Left forelimb (tissue), 1 donor: ENCODE measurements around the gene DNAH1.

Source experiments
- DNase-seq: peaks from one replicate; pipeline ENCODE4 v3.0.0-alpha.2; 2018; ENCODE audit warnings: low spot score

DNAH1 gene

GRCh38 chr3:52446631-52447511 lies 130.8 kb downstream of the DNAH1 start:
- DNase-seq: no peak

DNA sequence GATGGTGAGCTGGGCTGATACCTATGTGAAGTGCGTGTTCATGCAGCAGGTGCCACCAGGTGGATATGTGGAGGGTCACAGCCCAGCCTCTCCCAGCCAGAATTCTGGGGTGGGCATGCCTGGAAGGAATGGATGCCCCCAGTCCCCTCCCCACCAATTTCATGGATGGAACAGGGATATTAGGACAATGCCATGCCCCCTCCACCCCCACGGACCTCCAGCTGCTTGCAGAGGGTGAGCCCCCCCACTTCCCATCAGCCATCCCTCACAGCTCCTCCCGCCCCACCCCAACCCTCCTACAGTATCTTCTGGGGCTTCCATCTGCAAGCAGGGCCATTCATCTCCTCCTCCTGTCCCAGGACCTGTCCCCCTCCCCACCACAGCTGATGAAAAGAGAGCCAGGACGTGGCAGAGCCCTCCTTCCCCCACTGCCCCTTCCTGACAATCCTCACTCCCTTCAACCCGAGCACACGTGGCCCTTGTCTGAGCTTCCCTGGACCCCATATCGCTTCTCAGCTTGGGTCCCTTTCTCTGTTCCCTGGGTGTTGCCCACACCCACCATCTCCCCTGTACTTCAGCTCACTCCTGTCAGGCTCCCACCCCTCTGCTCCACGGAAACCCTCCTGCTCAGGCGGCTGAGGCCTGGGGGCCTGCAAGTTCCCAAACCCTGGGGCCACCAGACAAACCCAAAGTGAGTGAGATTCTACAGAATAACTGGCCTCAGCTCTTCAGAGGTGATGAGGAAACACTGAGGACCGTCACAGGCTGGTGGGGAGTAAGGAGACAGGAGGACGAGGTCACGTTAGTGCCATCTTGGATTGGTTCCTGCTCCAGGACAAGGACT lies 131.6 kb downstream of the DNAH1 start:
- DNase-seq: no peak
